ENCODE data around the gene RPRD1B. TPM values are rescaled to one million over a fixed set of nuclear protein-coding genes. Genes with fewer than 3 reads are reported as not detected.

Gene RPRD1B
- total RNA-seq, 2 experiments from 2014 or later: 54.8 to 55.7 TPM

GRCh38 chr20:38076548-38076947 is 43.0 kb downstream of the RPRD1B start:
- TF ChIP-seq CTCF (IDR thresholded peaks at IDR 0.05): no peak
- Mint-ChIP-seq H3K9me3 (no peaks in the 10 kb centered on the region), H3K4me3 (no peak overlapping the region), H3K4me1 (ENCODE audit: low read depth) (peaks cover 41% of the 10 kb centered on the region), H3K27me3 (no peaks in the 10 kb centered on the region), H3K36me3 (ENCODE audit: low read depth) (peaks cover 46% of the 10 kb centered on the region), H3K27ac (no peak overlapping the region)
- no peak overlapping the region for H3K27ac ChIP-seq (ENCODE audit: low read depth in 1 of 2, low read length in 2 of 2)
- ChIA-PET CTCF (interaction anchor here (2.2 kb wide), 1 partner anchor 19 kb away, joined by 4 read pairs; no protein-coding TSS in a partner anchor), POLR2A (no interaction called here)
- intact Hi-C loops (cut with DNase I, micrococcal nuclease): no loop called here
- no peak for DNase-seq
- H3K4me3 ChIP-seq (ENCODE audit: low read length): no peak overlapping the region
- H3K9me3 ChIP-seq (ENCODE audit: control insufficient read depth in 1 of 2, insufficient read depth in 1 of 2, low read length in 2 of 2): no peaks in the 10 kb centered on the region
- ATAC-seq (ENCODE audit: poor library complexity): no peak
- no peaks in the 10 kb centered on the region for H3K27me3 ChIP-seq (ENCODE audit: control insufficient read depth in 1 of 2, insufficient read depth in 2 of 2, low read length in 2 of 2)
- peaks cover 3% of the 10 kb centered on the region for H3K4me1 ChIP-seq (ENCODE audit: insufficient read depth, low read length)
- peaks cover 40% of the 10 kb centered on the region for H3K36me3 ChIP-seq (ENCODE audit: insufficient read depth, low read length)

DNA sequence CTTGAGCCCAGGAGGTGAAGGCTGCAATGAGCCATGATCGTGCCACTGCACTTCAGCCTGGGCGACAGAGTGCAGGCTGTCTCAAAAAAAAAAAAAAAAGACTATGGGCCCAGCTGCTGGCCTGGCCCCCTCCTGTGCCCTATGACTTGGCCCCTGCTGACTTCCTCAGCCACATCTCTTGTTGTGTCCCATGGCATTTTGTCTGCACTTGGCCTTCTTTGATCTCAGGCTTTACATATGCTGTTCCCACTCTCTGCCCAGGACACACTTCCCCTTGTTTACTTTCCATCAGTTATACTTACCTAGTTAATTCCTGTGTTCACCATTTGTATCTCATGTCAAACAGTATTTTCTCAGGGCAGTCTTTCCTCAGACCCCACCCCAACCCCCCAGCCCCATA is 44.5 kb downstream of the RPRD1B start:
- DNase-seq (no peak), ATAC-seq (ENCODE audit: poor library complexity) (no peak)
- H3K27me3 ChIP-seq (ENCODE audit: control insufficient read depth in 1 of 2, insufficient read depth in 2 of 2, low read length in 2 of 2): no peaks in the 10 kb centered on the region
- Mint-ChIP-seq H3K27me3 (no peaks in the 10 kb centered on the region), H3K27ac (no peak overlapping the region), H3K36me3 (ENCODE audit: low read depth) (peaks cover 61% of the 10 kb centered on the region), H3K9me3 (no peaks in the 10 kb centered on the region), H3K4me3 (no peak overlapping the region), H3K4me1 (ENCODE audit: low read depth) (peaks cover 39% of the 10 kb centered on the region)
- H3K4me1 ChIP-seq (ENCODE audit: insufficient read depth, low read length): peaks cover 3% of the 10 kb centered on the region
- CTCF ChIA-PET: interaction anchor here (2.2 kb wide), 1 partner anchor 20 kb away, joined by 4 read pairs; no protein-coding TSS in a partner anchor
- no peak for TF ChIP-seq CTCF (IDR thresholded peaks at IDR 0.05)
- intact Hi-C loops (cut with DNase I, micrococcal nuclease): no loop called here
- POLR2A ChIA-PET: no interaction called here
- H3K4me3 ChIP-seq (ENCODE audit: low read length): no peak overlapping the region
- peaks cover 44% of the 10 kb centered on the region for H3K36me3 ChIP-seq (ENCODE audit: insufficient read depth, low read length)
- no peaks in the 10 kb centered on the region for H3K9me3 ChIP-seq (ENCODE audit: control insufficient read depth in 1 of 2, insufficient read depth in 1 of 2, low read length in 2 of 2)
- H3K27ac ChIP-seq (ENCODE audit: low read depth in 1 of 2, low read length in 2 of 2): no peak overlapping the region

DNA sequence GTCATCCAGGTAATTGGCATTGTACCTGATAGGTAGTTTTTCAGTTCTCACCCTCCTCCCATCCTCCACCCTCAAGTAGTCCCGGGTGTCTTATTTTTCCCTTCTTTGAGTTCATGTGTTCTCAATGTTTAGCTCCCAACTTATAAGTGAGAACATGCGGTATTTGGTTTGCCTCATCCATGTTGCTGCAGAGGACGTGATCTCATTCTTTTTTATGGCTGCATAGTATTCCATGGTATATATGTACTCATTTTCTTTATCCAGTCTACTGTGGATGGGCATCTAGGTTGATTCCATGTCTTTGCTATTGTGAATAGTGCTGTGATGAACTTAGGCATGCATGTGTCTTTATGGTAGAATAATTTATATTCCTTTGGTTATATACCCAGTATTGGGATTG is 45.8 kb downstream of the RPRD1B start:
- no peak for DNase-seq
- H3K36me3 Mint-ChIP-seq (ENCODE audit: low read depth): peaks cover 72% of the 10 kb centered on the region
- H3K4me3 Mint-ChIP-seq: no peak overlapping the region
- H3K27ac ChIP-seq (ENCODE audit: low read depth in 1 of 2, low read length in 2 of 2): no peak overlapping the region
- no peaks in the 10 kb centered on the region for H3K4me1 ChIP-seq (ENCODE audit: insufficient read depth, low read length)
- H3K9me3 ChIP-seq (ENCODE audit: control insufficient read depth in 1 of 2, insufficient read depth in 1 of 2, low read length in 2 of 2): no peaks in the 10 kb centered on the region
- H3K36me3 ChIP-seq (ENCODE audit: insufficient read depth, low read length): peaks cover 49% of the 10 kb centered on the region
- ChIA-PET CTCF (no interaction called here), POLR2A (no interaction called here)
- TF ChIP-seq CTCF (IDR thresholded peaks at IDR 0.05): no peak
- no peak for ATAC-seq (ENCODE audit: poor library complexity)
- H3K4me1 Mint-ChIP-seq (ENCODE audit: low read depth): peaks cover 30% of the 10 kb centered on the region
- no peaks in the 10 kb centered on the region for H3K9me3 Mint-ChIP-seq
- H3K27me3 ChIP-seq (ENCODE audit: control insufficient read depth in 1 of 2, insufficient read depth in 2 of 2, low read length in 2 of 2): no peaks in the 10 kb centered on the region
- no peaks in the 10 kb centered on the region for H3K27me3 Mint-ChIP-seq
- intact Hi-C loops (cut with DNase I, micrococcal nuclease): no loop called here
- no peak overlapping the region for H3K27ac Mint-ChIP-seq
- no peak overlapping the region for H3K4me3 ChIP-seq (ENCODE audit: low read length)

Data from CD4-positive, alpha-beta T cell (primary cell).